ENCODE measurements around the gene ID4. TPM values are rescaled to one million over a fixed set of nuclear protein-coding genes. Genes with fewer than 3 reads are reported as not detected.

The ID4 gene
- total RNA-seq, 2 experiments from 2014 or later = not detected

DNA sequence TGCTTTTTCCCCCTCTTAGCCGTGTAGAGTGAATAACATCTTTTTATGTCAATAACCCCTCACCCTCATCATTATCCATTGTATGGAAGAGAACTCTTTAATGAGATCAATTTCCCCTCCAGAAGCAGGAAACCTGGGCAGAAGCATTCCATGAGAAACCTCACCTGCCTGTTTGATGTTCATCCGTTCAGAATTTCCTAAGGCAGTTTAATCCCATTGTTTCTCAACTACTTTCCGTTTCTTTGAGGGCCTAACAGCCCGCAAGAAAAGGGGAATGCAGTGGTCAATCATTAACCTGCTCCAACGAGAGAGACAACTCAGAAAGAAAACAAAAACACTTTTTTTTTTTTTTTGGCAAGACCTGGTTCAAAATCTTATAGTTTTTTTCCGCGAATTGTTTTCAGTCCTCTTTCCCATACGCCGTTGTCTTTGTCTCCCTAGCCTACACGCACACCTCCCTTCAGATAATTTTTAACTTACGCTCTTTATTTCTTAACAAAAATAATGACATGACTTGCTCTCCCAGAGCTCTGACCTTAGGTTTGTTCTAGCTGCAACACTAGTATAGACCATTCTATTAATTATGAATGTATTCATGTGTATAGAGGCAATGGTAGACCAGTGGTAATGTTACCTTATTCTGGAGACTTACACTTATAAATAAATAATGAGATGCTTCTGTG is 25.6 kb upstream of the ID4 start:
- intact Hi-C loops (cut with micrococcal nuclease) = no loop called here

DNA sequence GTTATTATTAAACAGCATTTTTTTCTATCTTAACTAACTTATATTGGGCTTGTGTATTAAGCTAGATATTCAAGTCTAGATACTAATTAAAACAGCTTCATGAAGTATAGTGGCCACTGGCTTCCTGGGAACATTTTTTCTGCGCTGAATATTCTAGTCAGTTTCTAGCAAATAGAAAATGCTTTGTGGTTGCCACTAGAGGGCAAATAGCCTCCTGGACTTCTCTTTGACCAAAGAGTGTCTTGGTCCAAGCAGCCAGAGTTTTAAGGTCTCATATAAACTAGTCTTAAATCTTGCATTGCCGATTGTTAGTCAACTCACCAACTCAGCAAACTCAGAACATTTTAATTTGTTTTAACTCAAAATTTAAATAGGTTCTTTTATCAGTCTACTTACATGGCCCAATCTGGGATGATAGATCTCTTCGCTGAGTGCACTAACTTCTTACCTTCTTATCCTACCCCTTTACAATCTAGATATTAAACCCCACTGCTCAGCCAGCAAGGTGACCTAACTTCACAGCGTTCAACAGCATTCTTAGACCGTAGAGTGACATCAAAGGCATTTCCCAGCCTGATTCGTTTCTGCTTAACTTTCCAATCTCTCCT is 24.6 kb upstream of the ID4 start:
- Mint-ChIP-seq H3K27ac (no peak overlapping the region), H3K27me3 (ENCODE audit: low read depth) (peaks cover 10% of the 10 kb centered on the region), H3K4me3 (no peak overlapping the region), H3K4me1 (ENCODE audit: low read depth) (no peaks in the 10 kb centered on the region), H3K36me3 (ENCODE audit: low read depth) (no peaks in the 10 kb centered on the region), H3K9me3 (peaks cover 2% of the 10 kb centered on the region)
- intact Hi-C loops (cut with micrococcal nuclease) = no loop called here
- DNase-seq = no peak
- CTCF ChIA-PET = no interaction called here

More for the DNA sequence above, 25.6 kb upstream of the ID4 start:
- no peak overlapping the region for H3K27ac Mint-ChIP-seq
- peaks cover 13% of the 10 kb centered on the region for H3K27me3 Mint-ChIP-seq (ENCODE audit: low read depth)
- no peaks in the 10 kb centered on the region for H3K36me3 Mint-ChIP-seq (ENCODE audit: low read depth)
- CTCF ChIA-PET = no interaction called here
- no peaks in the 10 kb centered on the region for H3K4me1 Mint-ChIP-seq (ENCODE audit: low read depth)
- no peaks in the 10 kb centered on the region for H3K9me3 Mint-ChIP-seq
- H3K4me3 Mint-ChIP-seq = no peak overlapping the region
- no peak for DNase-seq

GRCh38 chr6:19818805-19819204 is 18.4 kb upstream of the ID4 start:
- CTCF ChIA-PET = no interaction called here
- peaks cover 3% of the 10 kb centered on the region for H3K9me3 Mint-ChIP-seq
- no peak overlapping the region for H3K27ac Mint-ChIP-seq
- no peaks in the 10 kb centered on the region for H3K27me3 Mint-ChIP-seq (ENCODE audit: low read depth)
- no peaks in the 10 kb centered on the region for H3K36me3 Mint-ChIP-seq (ENCODE audit: low read depth)
- DNase-seq = no peak
- intact Hi-C loops (cut with micrococcal nuclease) = no loop called here
- no peak overlapping the region for H3K4me3 Mint-ChIP-seq
- H3K4me1 Mint-ChIP-seq (ENCODE audit: low read depth) = no peaks in the 10 kb centered on the region

- H3K4me1 Mint-ChIP-seq (ENCODE audit: low read depth) = no peaks in the 10 kb centered on the region
- CTCF ChIA-PET = no interaction called here
- no peak overlapping the region for H3K4me3 Mint-ChIP-seq
- no peaks in the 10 kb centered on the region for H3K36me3 Mint-ChIP-seq (ENCODE audit: low read depth)
- no peak overlapping the region for H3K27ac Mint-ChIP-seq
- peaks cover 2% of the 10 kb centered on the region for H3K9me3 Mint-ChIP-seq
- H3K27me3 Mint-ChIP-seq (ENCODE audit: low read depth) = no peaks in the 10 kb centered on the region
- intact Hi-C loops (cut with micrococcal nuclease) = no loop called here
- no peak for DNase-seq
These were observed 12.9 kb upstream of the ID4 start for GRCh38 chr6:19824058-19824807.

DNA sequence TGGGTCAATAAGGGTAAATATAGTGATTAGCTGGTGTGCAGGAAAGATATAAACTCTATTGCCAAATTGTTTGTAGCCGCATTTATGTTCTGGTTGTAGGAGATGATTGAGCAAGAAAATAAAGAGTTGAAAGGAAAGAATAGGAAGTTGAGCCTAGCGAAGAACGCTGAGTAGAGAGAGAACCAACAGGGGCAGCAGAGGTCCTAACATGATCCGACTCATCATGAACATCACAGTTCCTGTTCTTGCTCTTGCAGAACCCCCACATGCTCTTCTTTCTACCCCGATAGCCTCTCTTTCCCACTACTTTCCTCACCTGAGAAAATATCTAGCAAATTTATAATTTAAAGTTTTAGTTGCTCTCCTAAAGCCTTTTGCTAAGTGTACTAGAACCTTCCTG is 9.9 kb upstream of the ID4 start:
- Mint-ChIP-seq H3K4me3 (no peak overlapping the region), H3K27ac (no peak overlapping the region), H3K36me3 (ENCODE audit: low read depth) (no peaks in the 10 kb centered on the region), H3K9me3 (peaks cover 2% of the 10 kb centered on the region), H3K4me1 (ENCODE audit: low read depth) (no peaks in the 10 kb centered on the region), H3K27me3 (ENCODE audit: low read depth) (peaks cover 3% of the 10 kb centered on the region)
- DNase-seq = no peak
- intact Hi-C loops (cut with micrococcal nuclease) = no loop called here
- CTCF ChIA-PET = no interaction called here

GRCh38 chr6:19827903-19828302 is 9.3 kb upstream of the ID4 start:
- DNase-seq = no peak
- Mint-ChIP-seq H3K4me1 (ENCODE audit: low read depth) (no peaks in the 10 kb centered on the region), H3K4me3 (no peak overlapping the region), H3K27ac (no peak overlapping the region), H3K27me3 (ENCODE audit: low read depth) (peaks cover 5% of the 10 kb centered on the region), H3K9me3 (peaks cover 2% of the 10 kb centered on the region), H3K36me3 (ENCODE audit: low read depth) (no peaks in the 10 kb centered on the region)
- intact Hi-C loops (cut with micrococcal nuclease) = no loop called here
- CTCF ChIA-PET = no interaction called here

- Mint-ChIP-seq H3K9me3 (peaks cover 2% of the 10 kb centered on the region), H3K27me3 (ENCODE audit: low read depth) (peaks cover 14% of the 10 kb centered on the region)
- intact Hi-C loops (cut with micrococcal nuclease) = no loop called here
These were observed 7.0 kb upstream of the ID4 start for GRCh38 chr6:19830171-19830570.

GRCh38 chr6:19831358-19831757 is 5.8 kb upstream of the ID4 start:
- Mint-ChIP-seq H3K4me1 (ENCODE audit: low read depth) (no peaks in the 10 kb centered on the region), H3K36me3 (ENCODE audit: low read depth) (peaks cover 1% of the 10 kb centered on the region), H3K9me3 (peaks cover 2% of the 10 kb centered on the region), H3K4me3 (no peak overlapping the region), H3K27ac (no peak overlapping the region), H3K27me3 (ENCODE audit: low read depth) (peaks cover 19% of the 10 kb centered on the region)
- CTCF ChIA-PET = no interaction called here
- no peak for DNase-seq
- intact Hi-C loops (cut with micrococcal nuclease) = no loop called here

More at GRCh38 chr6:19830171-19830570, 7.0 kb upstream of the ID4 start:
- Mint-ChIP-seq H3K36me3 (ENCODE audit: low read depth) (no peaks in the 10 kb centered on the region), H3K4me3 (no peak overlapping the region), H3K27ac (no peak overlapping the region), H3K4me1 (ENCODE audit: low read depth) (no peaks in the 10 kb centered on the region)
- DNase-seq = no peak
- CTCF ChIA-PET = no interaction called here

- Mint-ChIP-seq H3K36me3 (ENCODE audit: low read depth) (peaks cover 1% of the 10 kb centered on the region), H3K9me3 (no peaks in the 10 kb centered on the region)
- CTCF ChIA-PET = no interaction called here
These were observed 3.2 kb upstream of the ID4 start for GRCh38 chr6:19833947-19834346.

GRCh38 chr6:19834858-19835257 is 2.3 kb upstream of the ID4 start:
- Mint-ChIP-seq H3K36me3 (ENCODE audit: low read depth) (peaks cover 1% of the 10 kb centered on the region), H3K27me3 (ENCODE audit: low read depth) (peaks cover 37% of the 10 kb centered on the region), H3K27ac (no peak overlapping the region), H3K9me3 (no peaks in the 10 kb centered on the region), H3K4me3 (no peak overlapping the region), H3K4me1 (ENCODE audit: low read depth) (peaks cover 8% of the 10 kb centered on the region)
- intact Hi-C loops (cut with micrococcal nuclease) = no loop called here
- CTCF ChIA-PET = no interaction called here
- DNase-seq = no peak

More at GRCh38 chr6:19833947-19834346, 3.2 kb upstream of the ID4 start:
- Mint-ChIP-seq H3K4me3 (no peak overlapping the region), H3K4me1 (ENCODE audit: low read depth) (peaks cover 4% of the 10 kb centered on the region), H3K27me3 (ENCODE audit: low read depth) (peaks cover 30% of the 10 kb centered on the region), H3K27ac (no peak overlapping the region)
- no peak for DNase-seq
- intact Hi-C loops (cut with micrococcal nuclease) = no loop called here

- Mint-ChIP-seq H3K4me3 (no peak overlapping the region), H3K9me3 (no peaks in the 10 kb centered on the region), H3K27me3 (ENCODE audit: low read depth) (peaks cover 40% of the 10 kb centered on the region), H3K4me1 (ENCODE audit: low read depth) (peaks cover 8% of the 10 kb centered on the region), H3K27ac (no peak overlapping the region), H3K36me3 (ENCODE audit: low read depth) (peaks cover 1% of the 10 kb centered on the region)
- DNase-seq = no peak
- CTCF ChIA-PET = no interaction called here
- intact Hi-C loops (cut with micrococcal nuclease) = no loop called here
These were observed 1.6 kb upstream of the ID4 start for GRCh38 chr6:19835605-19836004.

DNA sequence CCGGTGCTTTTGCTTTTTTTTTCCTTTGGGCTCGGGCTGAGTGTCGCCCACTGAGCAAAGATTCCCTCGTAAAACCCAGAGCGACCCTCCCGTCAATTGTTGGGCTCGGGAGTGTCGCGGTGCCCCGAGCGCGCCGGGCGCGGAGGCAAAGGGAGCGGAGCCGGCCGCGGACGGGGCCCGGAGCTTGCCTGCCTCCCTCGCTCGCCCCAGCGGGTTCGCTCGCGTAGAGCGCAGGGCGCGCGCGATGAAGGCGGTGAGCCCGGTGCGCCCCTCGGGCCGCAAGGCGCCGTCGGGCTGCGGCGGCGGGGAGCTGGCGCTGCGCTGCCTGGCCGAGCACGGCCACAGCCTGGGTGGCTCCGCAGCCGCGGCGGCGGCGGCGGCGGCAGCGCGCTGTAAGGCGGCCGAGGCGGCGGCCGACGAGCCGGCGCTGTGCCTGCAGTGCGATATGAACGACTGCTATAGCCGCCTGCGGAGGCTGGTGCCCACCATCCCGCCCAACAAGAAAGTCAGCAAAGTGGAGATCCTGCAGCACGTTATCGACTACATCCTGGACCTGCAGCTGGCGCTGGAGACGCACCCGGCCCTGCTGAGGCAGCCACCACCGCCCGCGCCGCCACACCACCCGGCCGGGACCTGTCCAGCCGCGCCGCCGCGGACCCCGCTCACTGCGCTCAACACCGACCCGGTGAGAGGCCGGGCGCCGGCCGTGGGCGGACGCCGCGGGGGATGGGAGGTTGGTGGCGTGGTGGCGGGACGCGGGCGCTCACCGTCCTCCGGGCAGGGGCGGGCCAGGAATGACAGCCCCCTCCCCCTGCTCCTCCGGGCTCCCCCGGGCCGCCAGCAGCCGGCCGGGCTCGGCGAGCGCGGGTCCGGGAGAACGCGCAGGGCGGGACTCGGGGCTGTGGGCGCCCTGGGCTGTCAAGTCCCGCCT is 606 bp downstream of the ID4 start:
- intact Hi-C loops (cut with micrococcal nuclease) = no loop called here
- Mint-ChIP-seq H3K27me3 (ENCODE audit: low read depth) (peaks cover 36% of the 10 kb centered on the region), H3K9me3 (no peaks in the 10 kb centered on the region), H3K27ac (no peak overlapping the region), H3K4me3 (no peak overlapping the region), H3K4me1 (ENCODE audit: low read depth) (peaks cover 8% of the 10 kb centered on the region), H3K36me3 (ENCODE audit: low read depth) (peaks cover 1% of the 10 kb centered on the region)
- DNase-seq = no peak
- CTCF ChIA-PET = no interaction called here
